Measurements from ENCODE around the gene ARCN1.

DNA sequence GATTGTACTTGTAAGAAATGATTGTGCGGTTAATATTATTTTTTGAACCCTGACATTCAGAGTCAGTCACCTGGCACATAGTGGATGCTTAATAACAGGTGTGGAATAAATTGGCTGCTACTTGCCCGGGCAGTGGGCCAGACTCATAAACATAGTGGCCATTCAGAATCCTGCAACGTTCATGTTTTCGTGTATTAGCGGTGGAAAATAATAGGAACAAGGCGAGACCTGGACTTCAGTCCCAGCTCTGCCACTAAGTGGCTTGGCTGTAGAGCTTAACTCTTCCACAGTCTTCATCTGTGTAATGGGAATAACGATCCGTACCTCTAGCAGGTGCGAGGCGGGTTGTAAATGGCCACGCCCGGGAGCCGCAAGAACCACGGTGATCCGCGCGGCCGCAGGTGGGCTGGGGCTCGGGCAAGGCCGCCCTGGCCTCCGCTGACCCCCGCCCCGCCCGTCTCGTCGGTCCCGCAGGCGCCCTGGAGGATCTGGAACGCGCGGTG, 42.0 kb upstream of the ARCN1 start:
- TF ChIP-seq CTCF (IDR thresholded peaks at IDR 0.05) = no peak
- no peak for TF ChIP-seq POLR2A (IDR thresholded peaks at IDR 0.05)
